ENCODE measurements around the gene CPN2. TPM values are rescaled to one million over a fixed set of nuclear protein-coding genes. Genes with fewer than 3 reads are reported as not detected.

Gene CPN2
- total and polyA plus RNA-seq, 4 donors = not detected

- WGBS, 2 donors = 85 to 87% methylated on average over 17 of the region's 17 CpGs
- H3K4me1 ChIP-seq (ENCODE audit: control insufficient read depth in 5 of 5, insufficient read depth in 5 of 5, low read length in 5 of 5) = peaks cover 0 to 5% (median 2%) of the 10 kb centered on the region in 5 donors
- TF ChIP-seq CTCF (IDR thresholded peaks at IDR 0.05; ENCODE audit: control extremely low read depth, extremely low read depth) = no peak
- peaks cover 0 to 10% (median 4%) of the 10 kb centered on the region in 3 donors for H3K27me3 ChIP-seq (ENCODE audit: control insufficient read depth in 3 of 3, insufficient read depth in 3 of 3, low read length in 2 of 3)
- H3K9me3 ChIP-seq (ENCODE audit: control insufficient read depth in 4 of 4, insufficient read depth in 3 of 4, low read length in 3 of 4) = no peaks in the 10 kb centered on the region
- no peak overlapping the region for H3K27ac ChIP-seq (ENCODE audit: low read depth in 1 of 2, low read length in 1 of 2)
- DNase-seq (no peak), ATAC-seq (ENCODE audit: insufficient read depth, low FRiP score) (no peak)
- H3K4me3 ChIP-seq = no peak overlapping the region
- no peaks in the 10 kb centered on the region for H3K36me3 ChIP-seq (ENCODE audit: control insufficient read depth in 4 of 4, insufficient read depth in 4 of 4, low read length in 4 of 4)
- no peak overlapping the region for H3K9ac ChIP-seq (ENCODE audit: insufficient read depth in 1 of 2, low read length in 2 of 2)
These were observed 14.3 kb downstream of the CPN2 start for GRCh38 chr3:194336601-194337355.

DNA sequence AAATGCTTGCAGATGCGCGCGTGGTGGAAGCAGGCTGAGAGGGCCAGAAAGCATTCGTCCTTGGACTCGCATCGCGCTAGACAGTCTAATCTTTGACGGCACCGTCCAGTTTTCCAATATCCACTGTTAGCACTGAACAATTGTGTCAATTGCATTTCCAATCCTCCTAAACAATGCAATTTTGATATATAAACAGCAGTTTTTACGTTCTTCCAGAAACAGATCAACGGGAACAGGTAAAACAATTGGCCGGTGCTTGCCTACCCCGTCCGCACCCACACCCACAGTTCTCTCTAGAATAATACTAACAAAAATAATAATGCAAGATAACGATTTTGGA, 17.2 kb downstream of the CPN2 start:
- Histone ChIP-seq H3K9me3 (ENCODE audit: control insufficient read depth in 4 of 4, insufficient read depth in 3 of 4, low read length in 3 of 4) (no peaks in the 10 kb centered on the region), H3K9ac (ENCODE audit: insufficient read depth in 1 of 2, low read length in 2 of 2) (no peak overlapping the region), H3K4me1 (ENCODE audit: control insufficient read depth in 5 of 5, insufficient read depth in 5 of 5, low read length in 5 of 5) (peaks cover 0 to 13% (median 2%) of the 10 kb centered on the region in 5 donors), H3K27me3 (ENCODE audit: control insufficient read depth in 3 of 3, insufficient read depth in 3 of 3, low read length in 2 of 3) (peaks cover 0 to 10% (median 4%) of the 10 kb centered on the region in 3 donors), H3K27ac (ENCODE audit: low read depth in 1 of 2, low read length in 1 of 2) (no peak overlapping the region), H3K4me3 (no peak overlapping the region), H3K36me3 (ENCODE audit: control insufficient read depth in 4 of 4, insufficient read depth in 4 of 4, low read length in 4 of 4) (no peaks in the 10 kb centered on the region)
- WGBS, 2 donors = 33 to 36% methylated on average over 15 of the region's 15 CpGs
- no peak for DNase-seq
- no peak for TF ChIP-seq CTCF (IDR thresholded peaks at IDR 0.05; ENCODE audit: control extremely low read depth, extremely low read depth)
- no peak for ATAC-seq (ENCODE audit: insufficient read depth, low FRiP score)

- Histone ChIP-seq H3K36me3 (ENCODE audit: control insufficient read depth in 4 of 4, insufficient read depth in 4 of 4, low read length in 4 of 4) (no peaks in the 10 kb centered on the region), H3K9ac (ENCODE audit: insufficient read depth in 1 of 2, low read length in 2 of 2) (no peak overlapping the region), H3K9me3 (ENCODE audit: control insufficient read depth in 4 of 4, insufficient read depth in 3 of 4, low read length in 3 of 4) (no peaks in the 10 kb centered on the region), H3K4me1 (ENCODE audit: control insufficient read depth in 5 of 5, insufficient read depth in 5 of 5, low read length in 5 of 5) (peaks cover 0 to 13% (median 2%) of the 10 kb centered on the region in 5 donors), H3K27ac (ENCODE audit: low read depth in 1 of 2, low read length in 1 of 2) (no peak overlapping the region), H3K27me3 (ENCODE audit: control insufficient read depth in 3 of 3, insufficient read depth in 3 of 3, low read length in 2 of 3) (peaks cover 0 to 10% (median 4%) of the 10 kb centered on the region in 3 donors), H3K4me3 (no peak overlapping the region)
- WGBS, 2 donors = 3 to 4% methylated on average over 69 of the region's 69 CpGs
- peak; percentile 89 to 91 (median 90) for DNase-seq
- peak; percentile 87 for ATAC-seq (ENCODE audit: insufficient read depth, low FRiP score)
- TF ChIP-seq CTCF (IDR thresholded peaks at IDR 0.05; ENCODE audit: control extremely low read depth, extremely low read depth) = peak; percentile 97
These were observed 17.7 kb downstream of the CPN2 start for GRCh38 chr3:194333212-194333980.

Measured in lung (tissue), 12 donors.